ENCODE results near the gene OGDH. TPM values are rescaled to one million over a fixed set of nuclear protein-coding genes. Genes with fewer than 3 reads are reported as not detected.
A peak's percentile ranks its signal among the peaks of the same experiment; 100 is the strongest.

Gene OGDH
- total and polyA plus RNA-seq, 2 of the 13 experiments (the other 11 are each of a cell fraction or from before 2014, with no cell fraction given): 17.4 to 25.4 TPM

DNA sequence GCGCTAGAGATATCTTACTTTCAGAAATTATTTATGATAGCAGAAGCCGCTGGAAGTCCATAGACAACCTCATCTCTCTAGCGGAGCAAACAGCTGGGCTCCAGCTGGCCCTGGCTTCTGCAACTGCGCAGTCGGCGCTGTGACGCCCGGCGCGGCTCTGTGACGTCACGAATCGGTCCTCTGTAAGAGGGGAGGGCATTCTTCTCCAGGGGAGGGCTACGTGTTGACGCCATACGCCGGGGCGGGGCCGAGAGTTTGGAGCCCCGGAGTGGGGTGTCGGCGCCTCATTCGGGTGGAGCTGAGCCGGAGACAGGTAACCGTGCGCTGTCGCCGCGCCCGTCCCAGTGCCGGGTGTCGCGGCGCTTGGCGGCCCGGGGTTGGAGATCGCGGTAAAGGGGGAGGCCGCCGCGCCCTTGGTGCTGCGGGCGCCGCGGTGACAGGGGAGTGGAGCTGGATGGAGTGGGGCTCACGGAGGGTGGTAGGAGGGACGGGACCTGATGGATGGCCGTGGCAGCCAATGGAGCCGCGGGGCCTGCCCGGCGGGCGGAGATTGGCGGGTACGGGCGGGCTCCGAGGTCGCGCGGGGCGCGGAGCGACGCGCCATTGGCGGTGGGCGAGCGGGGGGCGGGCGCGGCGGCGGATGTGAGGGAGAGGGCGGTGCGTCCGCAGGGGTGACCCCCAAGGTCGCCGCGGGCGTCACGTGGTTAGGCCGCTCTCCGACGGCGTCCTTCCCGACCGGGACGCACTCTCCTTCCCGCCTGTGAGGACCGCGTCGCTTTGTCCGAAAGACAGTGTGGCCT lies at the start of gene OGDH (continued):
- peak; percentile 94 for TF ChIP-seq ASH2L (IDR thresholded peaks at IDR 0.05; ENCODE audit: insufficient read length, low read depth, low read length)
- no peak for TF ChIP-seq FOXA1 (IDR thresholded peaks at IDR 0.05)
- peak; percentile 7; the same call in 1 of the 2 replicates for TF ChIP-seq FOXA1 (CRISPR knock-in tag; IDR thresholded peaks at IDR 0.05)
- TF ChIP-seq ZNF672 (CRISPR knock-in tag; IDR thresholded peaks at IDR 0.05): 0 out of 2 replicates have a peak, but pooled peaks have one; percentile 32
- TF ChIP-seq, protein P1, sequence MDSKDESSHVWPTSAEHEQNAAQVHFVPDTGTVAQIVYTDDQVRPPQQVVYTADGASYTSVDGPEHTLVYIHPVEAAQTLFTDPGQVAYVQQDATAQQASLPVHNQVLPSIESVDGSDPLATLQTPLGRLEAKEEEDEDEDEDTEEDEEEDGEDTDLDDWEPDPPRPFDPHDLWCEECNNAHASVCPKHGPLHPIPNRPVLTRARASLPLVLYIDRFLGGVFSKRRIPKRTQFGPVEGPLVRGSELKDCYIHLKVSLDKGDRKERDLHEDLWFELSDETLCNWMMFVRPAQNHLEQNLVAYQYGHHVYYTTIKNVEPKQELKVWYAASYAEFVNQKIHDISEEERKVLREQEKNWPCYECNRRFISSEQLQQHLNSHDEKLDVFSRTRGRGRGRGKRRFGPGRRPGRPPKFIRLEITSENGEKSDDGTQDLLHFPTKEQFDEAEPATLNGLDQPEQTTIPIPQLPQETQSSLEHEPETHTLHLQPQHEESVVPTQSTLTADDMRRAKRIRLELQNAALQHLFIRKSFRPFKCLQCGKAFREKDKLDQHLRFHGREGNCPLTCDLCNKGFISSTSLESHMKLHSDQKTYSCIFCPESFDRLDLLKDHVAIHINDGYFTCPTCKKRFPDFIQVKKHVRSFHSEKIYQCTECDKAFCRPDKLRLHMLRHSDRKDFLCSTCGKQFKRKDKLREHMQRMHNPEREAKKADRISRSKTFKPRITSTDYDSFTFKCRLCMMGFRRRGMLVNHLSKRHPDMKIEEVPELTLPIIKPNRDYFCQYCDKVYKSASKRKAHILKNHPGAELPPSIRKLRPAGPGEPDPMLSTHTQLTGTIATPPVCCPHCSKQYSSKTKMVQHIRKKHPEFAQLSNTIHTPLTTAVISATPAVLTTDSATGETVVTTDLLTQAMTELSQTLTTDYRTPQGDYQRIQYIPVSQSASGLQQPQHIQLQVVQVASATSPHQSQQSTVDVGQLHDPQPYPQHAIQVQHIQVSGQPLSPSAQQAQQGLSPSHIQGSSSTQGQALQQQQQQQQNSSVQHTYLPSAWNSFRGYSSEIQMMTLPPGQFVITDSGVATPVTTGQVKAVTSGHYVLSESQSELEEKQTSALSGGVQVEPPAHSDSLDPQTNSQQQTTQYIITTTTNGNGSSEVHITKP (CRISPR knock-in tag; IDR thresholded peaks at IDR 0.05; ENCODE audit: low read depth): no peak
- no peak for TF ChIP-seq ZKSCAN1 (IDR thresholded peaks at IDR 0.05; ENCODE audit: low read length)
- no peak; the same call in 1 of the 2 replicates for TF ChIP-seq ZNF589 (CRISPR knock-in tag; conservative IDR thresholded peaks at IDR 0.05)
- peak; percentile 84 for TF ChIP-seq RFX5 (IDR thresholded peaks at IDR 0.05; ENCODE audit: low read depth, low read length)
- TF ChIP-seq ZNF878 (CRISPR knock-in tag; IDR thresholded peaks at IDR 0.05): no peak; the same call in 1 of the 2 replicates
- TF ChIP-seq ZNF709 (CRISPR knock-in tag; IDR thresholded peaks at IDR 0.05): peak; percentile 51
- TF ChIP-seq TOPORS (CRISPR knock-in tag; IDR thresholded peaks at IDR 0.05): peak; percentile 51; the same call in 1 of the 2 replicates
- no peak; the same call in none of the 2 replicates for TF ChIP-seq POGZ (CRISPR knock-in tag; IDR thresholded peaks at IDR 0.05)
- peak; percentile 99 for TF ChIP-seq RBFOX2 (IDR thresholded peaks at IDR 0.05; ENCODE audit: low read depth, low read length)
- no peak for TF ChIP-seq ZNF782 (CRISPR knock-in tag; IDR thresholded peaks at IDR 0.05; ENCODE audit: borderline replicate concordance)
- TF ChIP-seq IRX3 (CRISPR knock-in tag; IDR thresholded peaks at IDR 0.05; ENCODE audit: borderline replicate concordance, low read depth): no peak
- no peak for TF ChIP-seq ZSCAN30 (CRISPR knock-in tag; IDR thresholded peaks at IDR 0.05)
- no peak for TF ChIP-seq ZNF451 (CRISPR knock-in tag; IDR thresholded peaks at IDR 0.05)
- TF ChIP-seq, protein P2, sequence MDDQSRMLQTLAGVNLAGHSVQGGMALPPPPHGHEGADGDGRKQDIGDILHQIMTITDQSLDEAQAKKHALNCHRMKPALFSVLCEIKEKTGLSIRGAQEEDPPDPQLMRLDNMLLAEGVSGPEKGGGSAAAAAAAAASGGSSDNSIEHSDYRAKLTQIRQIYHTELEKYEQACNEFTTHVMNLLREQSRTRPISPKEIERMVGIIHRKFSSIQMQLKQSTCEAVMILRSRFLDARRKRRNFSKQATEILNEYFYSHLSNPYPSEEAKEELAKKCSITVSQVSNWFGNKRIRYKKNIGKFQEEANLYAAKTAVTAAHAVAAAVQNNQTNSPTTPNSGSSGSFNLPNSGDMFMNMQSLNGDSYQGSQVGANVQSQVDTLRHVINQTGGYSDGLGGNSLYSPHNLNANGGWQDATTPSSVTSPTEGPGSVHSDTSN (CRISPR knock-in tag; IDR thresholded peaks at IDR 0.05; ENCODE audit: borderline replicate concordance): 0 out of 2 replicates have a peak, but pooled peaks have one; percentile 12
- TF ChIP-seq CBX2 (IDR thresholded peaks at IDR 0.05; ENCODE audit: low read depth, low read length): no peak
- 0 out of 2 replicates have a peak, but pooled peaks have one; percentile 36 for TF ChIP-seq CBX2 (CRISPR knock-in tag; IDR thresholded peaks at IDR 0.05; ENCODE audit: low read depth)
- peak; percentile 90 for TF ChIP-seq THAP11 (CRISPR knock-in tag; IDR thresholded peaks at IDR 0.05)
- TF ChIP-seq FOXJ3 (CRISPR knock-in tag; IDR thresholded peaks at IDR 0.05; ENCODE audit: borderline replicate concordance): no peak
- TF ChIP-seq, protein P3, sequence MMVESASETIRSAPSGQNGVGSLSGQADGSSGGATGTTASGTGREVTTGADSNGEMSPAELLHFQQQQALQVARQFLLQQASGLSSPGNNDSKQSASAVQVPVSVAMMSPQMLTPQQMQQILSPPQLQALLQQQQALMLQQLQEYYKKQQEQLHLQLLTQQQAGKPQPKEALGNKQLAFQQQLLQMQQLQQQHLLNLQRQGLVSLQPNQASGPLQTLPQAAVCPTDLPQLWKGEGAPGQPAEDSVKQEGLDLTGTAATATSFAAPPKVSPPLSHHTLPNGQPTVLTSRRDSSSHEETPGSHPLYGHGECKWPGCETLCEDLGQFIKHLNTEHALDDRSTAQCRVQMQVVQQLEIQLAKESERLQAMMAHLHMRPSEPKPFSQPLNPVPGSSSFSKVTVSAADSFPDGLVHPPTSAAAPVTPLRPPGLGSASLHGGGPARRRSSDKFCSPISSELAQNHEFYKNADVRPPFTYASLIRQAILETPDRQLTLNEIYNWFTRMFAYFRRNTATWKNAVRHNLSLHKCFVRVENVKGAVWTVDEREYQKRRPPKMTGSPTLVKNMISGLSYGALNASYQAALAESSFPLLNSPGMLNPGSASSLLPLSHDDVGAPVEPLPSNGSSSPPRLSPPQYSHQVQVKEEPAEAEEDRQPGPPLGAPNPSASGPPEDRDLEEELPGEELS (CRISPR knock-in tag; IDR thresholded peaks at IDR 0.05): no peak; the same call in 1 of the 2 replicates
- no peak for TF ChIP-seq ZNF230 (CRISPR knock-in tag; IDR thresholded peaks at IDR 0.05)
- TF ChIP-seq MTF1 (CRISPR knock-in tag; IDR thresholded peaks at IDR 0.05): no peak
